ENCODE data around the gene PDZK1IP1. TPM values are rescaled to one million over a fixed set of nuclear protein-coding genes. Genes with fewer than 3 reads are reported as not detected.

Gene PDZK1IP1
- total RNA-seq, 1 donor from 2014 or later, result not detected

DNA sequence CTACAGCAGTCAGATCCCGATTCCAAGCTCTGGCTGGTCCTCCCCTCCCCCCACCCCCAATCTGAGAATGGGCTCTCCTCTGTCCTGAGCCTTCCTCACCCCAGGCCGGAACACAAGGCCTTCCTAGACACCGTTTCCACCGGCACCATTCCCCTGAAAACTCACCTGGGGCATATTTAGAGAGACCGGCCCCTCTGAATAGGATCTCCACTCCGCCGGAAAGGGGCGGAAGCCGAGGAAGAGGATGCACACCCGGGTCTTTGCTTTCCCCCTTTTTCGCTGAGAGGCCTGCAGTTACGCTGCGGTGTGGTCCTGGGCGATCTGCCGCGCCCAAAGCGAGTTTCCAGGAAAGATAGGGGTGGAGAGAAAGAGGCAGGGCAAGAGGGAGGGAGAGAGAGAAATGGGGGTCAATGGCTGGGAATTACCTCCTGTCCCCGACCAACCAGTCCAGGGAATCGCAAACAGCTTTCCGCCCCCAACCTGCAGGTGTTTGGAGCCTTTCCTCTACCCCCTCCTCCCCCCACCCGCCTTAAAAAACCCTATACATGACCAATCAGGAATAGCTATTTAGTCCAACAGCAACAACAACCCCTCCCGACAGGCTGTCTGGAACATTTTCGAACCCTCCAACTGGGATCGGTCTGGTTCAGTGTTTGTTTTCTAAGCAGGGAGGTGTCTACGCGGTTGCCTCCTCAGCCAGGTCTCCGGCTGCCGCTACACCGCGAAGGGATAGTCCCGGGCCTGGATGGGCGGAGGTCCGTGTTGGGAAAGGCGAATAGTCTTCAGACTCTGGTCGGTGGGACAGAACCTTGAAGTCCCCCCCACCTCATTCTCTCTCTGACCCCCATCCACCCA, 39.4 kb upstream of the PDZK1IP1 start:
- H3K9me3 Mint-ChIP-seq (ENCODE audit: unreplicated experiment), result no peaks in the 10 kb centered on the region
- peaks cover 82% of the 10 kb centered on the region for H3K27me3 Mint-ChIP-seq (ENCODE audit: unreplicated experiment)
- DNase-seq (ENCODE audit: extremely low spot score, unreplicated experiment), result no peak
- H3K4me1 Mint-ChIP-seq (ENCODE audit: unreplicated experiment), result peaks cover 22% of the 10 kb centered on the region
- no peak overlapping the region for H3K4me3 Mint-ChIP-seq (ENCODE audit: unreplicated experiment)
- no peak overlapping the region for H3K27ac Mint-ChIP-seq (ENCODE audit: unreplicated experiment)
- H3K36me3 Mint-ChIP-seq (ENCODE audit: unreplicated experiment), result peaks cover 8% of the 10 kb centered on the region
- TF ChIP-seq, protein P1, sequence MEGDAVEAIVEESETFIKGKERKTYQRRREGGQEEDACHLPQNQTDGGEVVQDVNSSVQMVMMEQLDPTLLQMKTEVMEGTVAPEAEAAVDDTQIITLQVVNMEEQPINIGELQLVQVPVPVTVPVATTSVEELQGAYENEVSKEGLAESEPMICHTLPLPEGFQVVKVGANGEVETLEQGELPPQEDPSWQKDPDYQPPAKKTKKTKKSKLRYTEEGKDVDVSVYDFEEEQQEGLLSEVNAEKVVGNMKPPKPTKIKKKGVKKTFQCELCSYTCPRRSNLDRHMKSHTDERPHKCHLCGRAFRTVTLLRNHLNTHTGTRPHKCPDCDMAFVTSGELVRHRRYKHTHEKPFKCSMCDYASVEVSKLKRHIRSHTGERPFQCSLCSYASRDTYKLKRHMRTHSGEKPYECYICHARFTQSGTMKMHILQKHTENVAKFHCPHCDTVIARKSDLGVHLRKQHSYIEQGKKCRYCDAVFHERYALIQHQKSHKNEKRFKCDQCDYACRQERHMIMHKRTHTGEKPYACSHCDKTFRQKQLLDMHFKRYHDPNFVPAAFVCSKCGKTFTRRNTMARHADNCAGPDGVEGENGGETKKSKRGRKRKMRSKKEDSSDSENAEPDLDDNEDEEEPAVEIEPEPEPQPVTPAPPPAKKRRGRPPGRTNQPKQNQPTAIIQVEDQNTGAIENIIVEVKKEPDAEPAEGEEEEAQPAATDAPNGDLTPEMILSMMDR (IDR thresholded peaks at IDR 0.05), result no peak

DNA sequence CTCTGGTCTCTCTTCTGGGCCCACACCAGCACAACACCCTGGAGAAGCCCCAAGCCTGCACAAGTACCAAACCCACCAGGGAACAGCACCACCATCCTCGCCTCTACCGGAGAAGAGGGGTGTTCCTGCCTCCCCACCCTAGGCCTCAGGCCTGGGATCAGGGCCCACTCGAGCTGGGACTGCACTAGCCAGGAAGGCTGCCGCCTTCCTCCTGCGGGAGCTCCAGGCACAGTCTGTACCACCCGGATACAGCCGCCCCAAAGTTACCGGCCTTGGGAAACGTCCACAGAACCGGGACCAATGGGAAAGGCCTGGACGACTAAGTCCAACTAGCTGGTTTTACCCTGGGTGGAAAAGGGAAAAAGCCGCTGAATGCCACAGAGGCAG, 38.8 kb upstream of the PDZK1IP1 start:
- TF ChIP-seq, protein P1 (IDR thresholded peaks at IDR 0.05), result no peak
- Mint-ChIP-seq H3K27me3 (ENCODE audit: unreplicated experiment) (peaks cover 76% of the 10 kb centered on the region), H3K36me3 (ENCODE audit: unreplicated experiment) (peaks cover 8% of the 10 kb centered on the region), H3K9me3 (ENCODE audit: unreplicated experiment) (no peaks in the 10 kb centered on the region), H3K4me3 (ENCODE audit: unreplicated experiment) (no peak overlapping the region), H3K27ac (ENCODE audit: unreplicated experiment) (no peak overlapping the region), H3K4me1 (ENCODE audit: unreplicated experiment) (peaks cover 22% of the 10 kb centered on the region)
- no peak for DNase-seq (ENCODE audit: extremely low spot score, unreplicated experiment)

DNA sequence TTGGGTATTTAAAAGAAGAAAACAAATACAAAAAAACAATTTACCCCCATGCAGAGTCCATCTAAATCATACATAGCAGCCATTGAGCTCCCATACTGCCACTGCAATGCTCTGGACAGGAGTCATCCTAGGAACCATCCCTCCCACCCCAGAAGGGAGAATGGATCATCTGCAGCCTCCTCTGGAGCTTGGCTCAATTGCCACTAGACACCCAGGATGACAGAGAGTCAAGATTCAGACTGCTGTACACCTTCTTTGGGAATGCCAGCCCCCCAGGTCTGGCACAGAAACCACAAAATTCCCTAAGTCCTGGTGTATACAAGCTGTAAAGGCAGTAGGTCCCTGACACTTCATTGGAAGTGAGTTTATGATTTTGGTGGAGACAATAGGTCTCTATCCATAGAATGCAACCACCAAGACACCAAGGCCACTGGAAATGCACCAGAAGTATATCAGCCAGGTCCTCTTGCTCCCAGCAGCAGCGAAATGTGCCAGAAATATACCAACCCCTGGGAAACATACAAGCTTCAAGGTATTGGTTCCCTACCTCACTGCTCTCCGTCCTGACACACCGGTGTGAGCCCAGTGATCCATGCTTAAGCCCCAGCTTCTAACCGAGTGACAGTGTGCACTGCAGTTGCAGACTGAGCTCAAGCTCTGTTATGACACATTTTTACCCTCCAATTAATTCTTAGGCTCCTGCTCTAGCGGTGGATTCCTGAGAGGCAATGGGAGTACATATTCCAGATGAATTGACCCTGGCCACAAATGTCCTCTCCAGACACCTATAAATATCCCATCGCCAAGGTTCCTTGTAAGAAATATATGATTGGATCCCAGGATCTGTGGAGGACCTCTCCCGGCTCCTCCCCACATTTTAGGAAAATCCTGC, 37.8 kb upstream of the PDZK1IP1 start:
- Mint-ChIP-seq H3K4me3 (ENCODE audit: unreplicated experiment) (no peak overlapping the region), H3K27ac (ENCODE audit: unreplicated experiment) (no peak overlapping the region)

DNA sequence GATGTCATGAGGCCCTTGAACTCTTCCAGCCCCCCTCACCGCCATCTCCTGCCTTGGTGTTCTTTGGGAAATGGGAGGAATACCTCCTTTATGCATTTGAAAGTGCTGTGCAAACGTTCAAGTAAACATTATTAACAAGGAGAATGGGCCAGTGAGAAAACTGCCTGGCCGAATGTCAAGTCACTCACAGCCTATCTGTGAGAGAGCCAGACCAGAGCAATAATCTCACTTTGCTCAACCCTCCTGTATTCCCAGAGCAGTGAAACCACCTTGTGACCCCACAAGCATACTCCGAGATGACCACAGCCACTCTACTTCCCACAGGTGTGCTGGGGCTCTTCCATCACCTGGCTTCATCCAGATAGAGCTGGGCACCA, 37.0 kb upstream of the PDZK1IP1 start:
- TF ChIP-seq, protein P1 (IDR thresholded peaks at IDR 0.05), result no peak
- peaks cover 20% of the 10 kb centered on the region for H3K4me1 Mint-ChIP-seq (ENCODE audit: unreplicated experiment)
- DNase-seq (ENCODE audit: extremely low spot score, unreplicated experiment), result no peak
- H3K4me3 Mint-ChIP-seq (ENCODE audit: unreplicated experiment), result no peak overlapping the region
- peaks cover 61% of the 10 kb centered on the region for H3K27me3 Mint-ChIP-seq (ENCODE audit: unreplicated experiment)
- no peaks in the 10 kb centered on the region for H3K9me3 Mint-ChIP-seq (ENCODE audit: unreplicated experiment)
- peaks cover 3% of the 10 kb centered on the region for H3K36me3 Mint-ChIP-seq (ENCODE audit: unreplicated experiment)
- no peak overlapping the region for H3K27ac Mint-ChIP-seq (ENCODE audit: unreplicated experiment)

More for the DNA sequence above, 37.8 kb upstream of the PDZK1IP1 start:
- H3K4me1 Mint-ChIP-seq (ENCODE audit: unreplicated experiment), result peaks cover 21% of the 10 kb centered on the region
- peaks cover 5% of the 10 kb centered on the region for H3K36me3 Mint-ChIP-seq (ENCODE audit: unreplicated experiment)
- TF ChIP-seq, protein P1 (IDR thresholded peaks at IDR 0.05), result no peak
- peaks cover 66% of the 10 kb centered on the region for H3K27me3 Mint-ChIP-seq (ENCODE audit: unreplicated experiment)
- H3K9me3 Mint-ChIP-seq (ENCODE audit: unreplicated experiment), result no peaks in the 10 kb centered on the region
- no peak for DNase-seq (ENCODE audit: extremely low spot score, unreplicated experiment)

Measured in osteocyte (in vitro differentiated cells).